Neural crest cell (in vitro differentiated cells): ENCODE results near the gene EXOC7. TPM values are rescaled to one million over a fixed set of nuclear protein-coding genes. Genes with fewer than 3 reads are reported as not detected.

ENCODE experiments used
- DNase-seq: peaks from one replicate; pipeline ENCODE4 v3.0.0; 2021; ENCODE audit warnings: low read depth, mixed read lengths, low spot score
- H3K27ac Mint-ChIP-seq: one replicate; pipeline ENCODE4 v1.8.0; 2021; ENCODE audit warnings: mild to moderate bottlenecking, mixed read lengths; ENCODE audit not compliant: unreplicated experiment
- H3K27me3 Mint-ChIP-seq: 2 replicates; pipeline ENCODE4 v1.8.0; 2021; ENCODE audit warnings: low read depth, mild to moderate bottlenecking, mixed read lengths
- H3K36me3 Mint-ChIP-seq: 2 replicates; pipeline ENCODE4 v1.8.0; 2021; ENCODE audit warnings: low read depth, mild to moderate bottlenecking, mixed read lengths
- H3K4me1 Mint-ChIP-seq: 2 replicates; pipeline ENCODE4 v1.8.0; 2021; ENCODE audit warnings: mixed read lengths
- H3K4me3 Mint-ChIP-seq: one replicate; pipeline ENCODE4 v1.8.0; 2021; ENCODE audit warnings: mild to moderate bottlenecking, mixed read lengths
- H3K9me3 Mint-ChIP-seq: 2 replicates; pipeline ENCODE4 v1.8.0; 2021; ENCODE audit warnings: mixed read lengths
- long read RNA-seq: library from polyadenylated mRNA; unstranded; transcript quantifications from one replicate; pipeline ENCODE4 v2.0.0, GENCODE V29; 2020
- total RNA-seq: library from RNA; stranded (reverse); gene quantifications from 2 replicates; pipeline ENCODE4 v1.2.1, GENCODE V29; 2021
- TF ChIP-seq, protein P1 (sequence below): fragments of 200-600 bp; sonication (generic); conservative IDR thresholded peaks from 2 replicates; pipeline ENCODE4 v1.5.0; 2021; ENCODE audit warnings: antibody characterized with exemption, mild to moderate bottlenecking

Gene EXOC7, protein sequence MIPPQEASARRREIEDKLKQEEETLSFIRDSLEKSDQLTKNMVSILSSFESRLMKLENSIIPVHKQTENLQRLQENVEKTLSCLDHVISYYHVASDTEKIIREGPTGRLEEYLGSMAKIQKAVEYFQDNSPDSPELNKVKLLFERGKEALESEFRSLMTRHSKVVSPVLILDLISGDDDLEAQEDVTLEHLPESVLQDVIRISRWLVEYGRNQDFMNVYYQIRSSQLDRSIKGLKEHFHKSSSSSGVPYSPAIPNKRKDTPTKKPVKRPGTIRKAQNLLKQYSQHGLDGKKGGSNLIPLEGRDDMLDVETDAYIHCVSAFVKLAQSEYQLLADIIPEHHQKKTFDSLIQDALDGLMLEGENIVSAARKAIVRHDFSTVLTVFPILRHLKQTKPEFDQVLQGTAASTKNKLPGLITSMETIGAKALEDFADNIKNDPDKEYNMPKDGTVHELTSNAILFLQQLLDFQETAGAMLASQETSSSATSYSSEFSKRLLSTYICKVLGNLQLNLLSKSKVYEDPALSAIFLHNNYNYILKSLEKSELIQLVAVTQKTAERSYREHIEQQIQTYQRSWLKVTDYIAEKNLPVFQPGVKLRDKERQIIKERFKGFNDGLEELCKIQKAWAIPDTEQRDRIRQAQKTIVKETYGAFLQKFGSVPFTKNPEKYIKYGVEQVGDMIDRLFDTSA
- total RNA-seq, result 195 and 205 TPM in 2 replicates
- long read RNA-seq, full-length matches to known transcripts, result 49 of 61 reads
- long read RNA-seq, partial matches to known transcripts, result 5 of 61 reads
- long read RNA-seq, other reads (novel, unspliced or antisense), result 7 of 61 reads

DNA sequence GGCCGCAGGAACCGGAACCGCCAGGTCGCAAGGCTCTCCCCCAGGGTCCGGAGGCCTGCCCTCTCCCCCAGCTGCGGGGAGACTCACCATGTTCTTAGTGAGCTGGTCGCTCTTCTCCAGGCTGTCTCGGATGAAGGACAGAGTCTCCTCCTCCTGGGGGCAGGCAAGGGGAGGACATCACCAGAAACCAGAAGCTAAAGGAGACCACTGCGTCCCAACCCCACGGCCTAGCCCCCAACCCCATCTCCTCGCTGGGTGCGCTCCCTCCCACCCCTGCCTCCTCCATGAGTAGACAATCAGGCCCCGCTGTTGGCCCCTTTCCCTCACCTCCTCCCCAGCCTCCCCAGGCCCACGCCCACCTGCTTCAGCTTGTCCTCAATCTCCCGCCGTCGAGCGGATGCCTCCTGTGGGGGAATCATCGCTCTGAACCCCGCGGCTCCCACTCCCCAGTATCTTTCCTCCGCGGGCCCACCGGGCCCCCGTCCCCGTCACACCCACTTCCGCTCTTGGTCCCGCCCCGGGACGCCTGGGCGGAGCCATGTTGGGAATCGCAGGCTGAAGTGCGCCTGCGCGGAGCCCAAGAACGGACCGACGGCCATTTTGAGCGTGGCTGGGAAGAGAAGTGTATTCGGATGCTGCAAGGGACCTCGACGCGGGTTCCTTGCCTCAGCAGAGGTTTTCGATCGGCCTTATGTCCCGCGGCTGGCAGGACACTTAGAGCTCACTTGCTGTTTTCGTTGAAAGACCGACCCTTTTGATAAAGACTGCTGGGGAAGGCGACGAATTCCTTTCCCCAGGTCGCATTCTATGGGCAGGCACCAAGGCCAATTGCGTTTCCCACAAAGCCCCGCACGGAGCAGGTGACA lies at the start of gene EXOC7:
TSS of gene EXOC7 (minus strand) at position 514 of the 866 bp plus-strand sequence. CDS start at position 419, 95 bp downstream.
- H3K27ac Mint-ChIP-seq, result peak within 1 kb of the TSS; percentile 98
- TF ChIP-seq, protein P1, sequence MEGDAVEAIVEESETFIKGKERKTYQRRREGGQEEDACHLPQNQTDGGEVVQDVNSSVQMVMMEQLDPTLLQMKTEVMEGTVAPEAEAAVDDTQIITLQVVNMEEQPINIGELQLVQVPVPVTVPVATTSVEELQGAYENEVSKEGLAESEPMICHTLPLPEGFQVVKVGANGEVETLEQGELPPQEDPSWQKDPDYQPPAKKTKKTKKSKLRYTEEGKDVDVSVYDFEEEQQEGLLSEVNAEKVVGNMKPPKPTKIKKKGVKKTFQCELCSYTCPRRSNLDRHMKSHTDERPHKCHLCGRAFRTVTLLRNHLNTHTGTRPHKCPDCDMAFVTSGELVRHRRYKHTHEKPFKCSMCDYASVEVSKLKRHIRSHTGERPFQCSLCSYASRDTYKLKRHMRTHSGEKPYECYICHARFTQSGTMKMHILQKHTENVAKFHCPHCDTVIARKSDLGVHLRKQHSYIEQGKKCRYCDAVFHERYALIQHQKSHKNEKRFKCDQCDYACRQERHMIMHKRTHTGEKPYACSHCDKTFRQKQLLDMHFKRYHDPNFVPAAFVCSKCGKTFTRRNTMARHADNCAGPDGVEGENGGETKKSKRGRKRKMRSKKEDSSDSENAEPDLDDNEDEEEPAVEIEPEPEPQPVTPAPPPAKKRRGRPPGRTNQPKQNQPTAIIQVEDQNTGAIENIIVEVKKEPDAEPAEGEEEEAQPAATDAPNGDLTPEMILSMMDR, result no peak
- no peaks in the 10 kb centered on the region for H3K27me3 Mint-ChIP-seq

GRCh38 chr17:76153202-76153601 lies 49.6 kb upstream of the EXOC7 start:
- DNase-seq, result no peak
- peaks cover 4% of the 10 kb centered on the region for H3K36me3 Mint-ChIP-seq
- H3K4me3 Mint-ChIP-seq, result no peak overlapping the region
- no peaks in the 10 kb centered on the region for H3K9me3 Mint-ChIP-seq
- TF ChIP-seq, protein P1, result no peak
- H3K27me3 Mint-ChIP-seq, result no peaks in the 10 kb centered on the region
- H3K4me1 Mint-ChIP-seq, result peaks cover 3% of the 10 kb centered on the region
- no peak overlapping the region for H3K27ac Mint-ChIP-seq

More for the DNA sequence above, at the start of gene EXOC7:
- H3K36me3 Mint-ChIP-seq, result peaks cover 8% of the 10 kb centered on the region
- DNase-seq, result peak; percentile 90
- H3K9me3 Mint-ChIP-seq, result no peaks in the 10 kb centered on the region
- peaks cover 17% of the 10 kb centered on the region for H3K4me1 Mint-ChIP-seq
- H3K4me3 Mint-ChIP-seq, result peak within 1 kb of the TSS; percentile 98

- TF ChIP-seq, protein P1, result no peak
- H3K9me3 Mint-ChIP-seq, result no peaks in the 10 kb centered on the region
- H3K4me1 Mint-ChIP-seq, result peaks cover 6% of the 10 kb centered on the region
- no peaks in the 10 kb centered on the region for H3K27me3 Mint-ChIP-seq
- DNase-seq, result no peak
- H3K4me3 Mint-ChIP-seq, result no peak overlapping the region
- H3K36me3 Mint-ChIP-seq, result peaks cover 4% of the 10 kb centered on the region
- H3K27ac Mint-ChIP-seq, result no peak overlapping the region
Measured at GRCh38 chr17:76152591-76152990, 49.0 kb upstream of the EXOC7 start.

- Mint-ChIP-seq H3K9me3 (no peaks in the 10 kb centered on the region), H3K27me3 (no peaks in the 10 kb centered on the region), H3K4me3 (no peak overlapping the region), H3K36me3 (no peaks in the 10 kb centered on the region), H3K27ac (no peak overlapping the region), H3K4me1 (peaks cover 4% of the 10 kb centered on the region)
- no peak for DNase-seq
- TF ChIP-seq, protein P1, result no peak
Measured at GRCh38 chr17:76151896-76152454, 48.4 kb upstream of the EXOC7 start.
